Hepatocyte (in vitro differentiated cells): ENCODE measurements around the gene TEN1.

Experiments used
- CTCF ChIP-seq: fragments of 200-600 bp; sonication (generic); IDR thresholded peaks from 2 replicates; pipeline ENCODE4 v1.5.1; 2016; ENCODE audit warnings: antibody characterized with exemption, mild to moderate bottlenecking; ENCODE audit not compliant: poor library complexity
- EZH2phosphoT487 ChIP-seq: fragments of 200-600 bp; sonication (generic); IDR thresholded peaks from one replicate; pipeline ENCODE4 v1.6.1; 2018; ENCODE audit warnings: antibody characterized with exemption, mild to moderate bottlenecking, low read depth, moderate library complexity; ENCODE audit not compliant: unreplicated experiment, severe bottlenecking

- TF ChIP-seq EZH2phosphoT487 (no peak), CTCF (no peak)
Observed at GRCh38 chr17:76009969-76010661, 31.1 kb downstream of the TEN1 start.
